ENCODE results near the gene MRGPRD.

The MRGPRD gene, protein sequence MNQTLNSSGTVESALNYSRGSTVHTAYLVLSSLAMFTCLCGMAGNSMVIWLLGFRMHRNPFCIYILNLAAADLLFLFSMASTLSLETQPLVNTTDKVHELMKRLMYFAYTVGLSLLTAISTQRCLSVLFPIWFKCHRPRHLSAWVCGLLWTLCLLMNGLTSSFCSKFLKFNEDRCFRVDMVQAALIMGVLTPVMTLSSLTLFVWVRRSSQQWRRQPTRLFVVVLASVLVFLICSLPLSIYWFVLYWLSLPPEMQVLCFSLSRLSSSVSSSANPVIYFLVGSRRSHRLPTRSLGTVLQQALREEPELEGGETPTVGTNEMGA

DNA sequence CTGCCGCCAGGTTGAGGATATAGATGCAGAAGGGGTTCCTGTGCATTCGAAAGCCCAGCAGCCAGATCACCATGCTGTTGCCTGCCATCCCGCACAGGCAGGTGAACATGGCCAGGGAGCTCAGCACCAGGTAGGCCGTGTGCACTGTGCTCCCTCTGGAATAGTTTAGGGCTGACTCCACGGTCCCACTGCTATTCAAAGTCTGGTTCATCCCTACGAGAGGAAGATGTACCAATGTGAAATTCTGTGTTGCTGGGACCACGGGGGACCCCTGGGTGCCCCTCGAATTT is at the start of gene MRGPRD:
Gene MRGPRD, minus strand, starts transcription at position 211 of the 290 bp plus-strand sequence. Its CDS starts 0 bp downstream, at position 211.
- H3K4me3 ChIP-seq = no peak within 1 kb of the TSS
- no peak within 1 kb of the TSS for H3K27ac ChIP-seq
- TF ChIP-seq, protein P1, sequence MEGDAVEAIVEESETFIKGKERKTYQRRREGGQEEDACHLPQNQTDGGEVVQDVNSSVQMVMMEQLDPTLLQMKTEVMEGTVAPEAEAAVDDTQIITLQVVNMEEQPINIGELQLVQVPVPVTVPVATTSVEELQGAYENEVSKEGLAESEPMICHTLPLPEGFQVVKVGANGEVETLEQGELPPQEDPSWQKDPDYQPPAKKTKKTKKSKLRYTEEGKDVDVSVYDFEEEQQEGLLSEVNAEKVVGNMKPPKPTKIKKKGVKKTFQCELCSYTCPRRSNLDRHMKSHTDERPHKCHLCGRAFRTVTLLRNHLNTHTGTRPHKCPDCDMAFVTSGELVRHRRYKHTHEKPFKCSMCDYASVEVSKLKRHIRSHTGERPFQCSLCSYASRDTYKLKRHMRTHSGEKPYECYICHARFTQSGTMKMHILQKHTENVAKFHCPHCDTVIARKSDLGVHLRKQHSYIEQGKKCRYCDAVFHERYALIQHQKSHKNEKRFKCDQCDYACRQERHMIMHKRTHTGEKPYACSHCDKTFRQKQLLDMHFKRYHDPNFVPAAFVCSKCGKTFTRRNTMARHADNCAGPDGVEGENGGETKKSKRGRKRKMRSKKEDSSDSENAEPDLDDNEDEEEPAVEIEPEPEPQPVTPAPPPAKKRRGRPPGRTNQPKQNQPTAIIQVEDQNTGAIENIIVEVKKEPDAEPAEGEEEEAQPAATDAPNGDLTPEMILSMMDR (IDR thresholded peaks at IDR 0.05) = no peak
- DNase-seq (ENCODE audit: low spot score) = no peak

DNA sequence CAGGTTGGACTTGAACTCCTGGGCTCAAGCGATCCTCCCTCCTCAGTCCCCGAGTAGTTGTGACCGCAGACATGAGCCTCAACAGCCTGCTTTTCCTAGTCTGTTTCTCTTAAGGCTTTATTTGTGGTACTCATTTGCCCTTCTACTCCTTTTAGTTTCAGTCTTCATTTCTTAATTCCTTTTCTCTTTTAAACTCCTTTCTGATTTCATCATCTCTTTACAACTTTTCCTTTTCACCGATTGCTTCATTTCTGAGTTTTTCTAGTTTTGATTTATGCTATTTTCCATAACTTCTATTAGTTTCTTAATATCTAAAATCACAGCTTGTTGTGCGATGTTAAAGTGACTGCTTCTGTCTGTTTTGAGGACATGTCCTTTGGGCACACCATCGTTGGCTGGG is 49.5 kb upstream of the MRGPRD start:
- DNase-seq (ENCODE audit: low spot score) = no peak
- TF ChIP-seq, protein P1 (IDR thresholded peaks at IDR 0.05) = no peak
- Histone ChIP-seq H3K4me3 (no peak overlapping the region), H3K27ac (no peak overlapping the region)

DNA sequence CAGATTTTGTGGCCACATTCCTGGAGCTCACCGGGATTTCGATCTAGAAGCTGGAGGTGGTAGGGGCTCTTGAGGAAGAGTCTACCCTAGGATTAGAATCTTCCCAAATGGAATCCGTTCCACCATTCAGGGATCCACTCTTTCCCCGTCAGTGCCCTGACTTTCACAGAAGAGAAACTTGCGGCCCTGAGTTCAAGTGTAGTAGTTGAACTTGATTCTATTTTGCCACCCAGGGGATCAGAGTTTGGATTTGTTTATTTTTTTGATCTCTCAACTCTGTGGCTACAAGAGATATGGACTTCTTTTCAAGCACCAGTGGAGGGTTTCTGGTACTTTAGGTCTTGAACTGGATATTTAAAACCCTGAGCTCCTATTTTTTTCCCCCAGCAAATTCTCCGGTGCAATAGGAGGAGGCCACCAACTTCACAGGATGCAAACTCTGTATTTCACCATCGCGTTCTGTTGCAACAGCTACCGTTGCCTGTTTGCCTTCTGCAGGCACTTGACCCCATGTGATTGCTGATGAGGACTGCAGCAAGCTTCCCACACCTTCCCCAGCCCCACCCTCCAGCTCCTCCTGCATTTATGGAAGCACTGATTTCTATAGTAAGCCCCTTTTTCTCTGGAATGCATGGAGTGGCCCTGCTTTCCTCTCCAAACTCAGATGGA is 47.1 kb upstream of the MRGPRD start:
- H3K27ac ChIP-seq = no peak overlapping the region

DNA sequence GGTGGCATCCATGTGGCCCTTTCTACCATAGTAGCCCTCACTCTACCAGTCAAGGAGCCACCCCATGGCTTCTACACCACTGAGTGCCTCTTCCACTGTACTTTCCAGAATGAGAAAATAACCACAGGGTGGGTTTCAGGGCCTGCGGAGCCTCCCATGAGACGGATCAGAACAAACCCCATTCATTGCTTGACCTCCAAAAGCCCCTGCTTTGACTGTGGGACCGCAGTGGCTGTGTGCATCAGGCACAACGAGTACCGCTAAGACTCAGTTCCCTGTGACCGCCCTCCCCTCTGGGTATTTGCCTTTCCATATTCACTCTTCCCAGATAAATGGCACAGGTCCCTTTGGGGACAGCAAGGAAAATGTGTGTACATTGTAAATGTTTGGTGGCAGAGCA is 43.7 kb upstream of the MRGPRD start:
- Histone ChIP-seq H3K27ac (no peak overlapping the region), H3K4me3 (no peak overlapping the region)
- DNase-seq (ENCODE audit: low spot score) = no peak
- TF ChIP-seq, protein P1 (IDR thresholded peaks at IDR 0.05) = no peak

More for the DNA sequence above, 47.1 kb upstream of the MRGPRD start:
- no peak overlapping the region for H3K4me3 ChIP-seq
- TF ChIP-seq, protein P1 (IDR thresholded peaks at IDR 0.05) = no peak
- DNase-seq (ENCODE audit: low spot score) = no peak

DNA sequence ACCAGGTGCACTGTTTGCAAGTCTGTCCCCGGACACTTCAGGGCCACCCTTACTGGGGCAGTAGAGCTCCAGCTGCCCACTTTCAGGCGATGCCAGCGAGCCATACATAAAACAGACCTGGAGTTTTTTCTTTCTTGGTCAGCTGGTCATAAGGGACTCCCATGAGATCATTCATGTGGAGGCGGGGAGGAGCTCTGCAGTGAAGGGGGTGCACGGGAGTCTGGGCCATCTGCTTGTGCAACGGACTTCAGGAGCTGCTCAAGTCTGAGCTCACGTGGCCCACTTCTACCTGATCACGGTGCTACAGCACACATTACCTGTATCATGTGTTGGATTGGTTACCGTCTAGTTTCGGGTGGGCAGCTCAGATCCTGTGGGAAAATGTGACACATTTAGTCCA is 41.5 kb upstream of the MRGPRD start:
- DNase-seq (ENCODE audit: low spot score) = no peak
- H3K4me3 ChIP-seq = no peak overlapping the region
- peak overlapping the region in 1 of 2 donors; percentile 28 for H3K27ac ChIP-seq
- TF ChIP-seq, protein P1 (IDR thresholded peaks at IDR 0.05) = no peak

DNA sequence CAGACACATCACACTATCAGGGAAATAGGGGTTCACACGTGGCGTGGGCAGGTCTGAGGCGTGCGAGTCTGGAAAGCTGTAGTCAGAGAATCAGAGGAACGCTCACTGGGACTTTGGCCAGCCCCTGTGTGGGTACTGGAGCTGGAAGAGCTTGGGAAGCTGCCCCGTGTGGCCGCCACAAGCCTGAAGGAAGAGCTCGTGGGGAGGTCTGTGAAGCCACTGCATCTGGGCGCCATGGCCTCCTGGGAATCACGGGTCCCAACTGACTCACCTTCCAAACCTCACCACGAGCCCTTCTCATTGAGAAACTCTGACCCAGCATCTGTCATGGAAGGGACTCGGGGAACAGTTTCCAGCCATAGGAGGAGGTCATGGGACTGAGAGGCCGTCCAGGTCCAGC is 38.1 kb upstream of the MRGPRD start:
- TF ChIP-seq, protein P1 (IDR thresholded peaks at IDR 0.05) = no peak
- no peak for DNase-seq (ENCODE audit: low spot score)
- Histone ChIP-seq H3K4me3 (no peak overlapping the region), H3K27ac (peak overlapping the region; percentile 59 to 78)

DNA sequence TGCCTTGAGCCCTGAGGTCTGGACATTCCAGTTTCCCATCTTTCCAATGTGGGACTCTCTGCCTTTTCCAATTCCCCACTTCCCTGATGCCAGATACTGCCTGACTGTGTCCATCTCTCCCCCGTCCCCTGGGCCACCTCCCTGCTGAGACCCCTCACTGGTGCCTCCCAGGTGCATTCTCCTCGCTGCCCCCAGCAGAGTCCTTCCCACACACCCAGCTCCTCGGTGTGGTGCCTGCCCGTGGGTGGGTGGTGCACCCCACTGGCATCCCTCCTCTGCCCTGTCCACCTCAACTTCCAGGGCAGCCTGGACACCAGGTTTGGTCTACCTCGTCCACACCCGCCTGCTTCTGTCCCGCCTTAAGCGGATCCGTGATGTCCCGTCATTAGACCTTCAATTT is 37.2 kb upstream of the MRGPRD start:
- H3K27ac ChIP-seq = peak overlapping the region in 1 of 2 donors; percentile 78
- no peak overlapping the region for H3K4me3 ChIP-seq

More for the DNA sequence above, 37.2 kb upstream of the MRGPRD start:
- no peak for DNase-seq (ENCODE audit: low spot score)
- TF ChIP-seq, protein P1 (IDR thresholded peaks at IDR 0.05) = no peak

Data from coronary artery (tissue), 2 donors.